ENCODE measurements around the gene MSGN1.
"Not testable (repeated sequence)": the region's sequence is repeated elsewhere in the genome, so short reads cannot be mapped to it uniquely, and the experiment has no call there.

The MSGN1 gene

GRCh38 chr2:17805717-17806363 is 10.4 kb upstream of the MSGN1 start:
- DNase-seq: peak; percentile 13 to 15

DNA sequence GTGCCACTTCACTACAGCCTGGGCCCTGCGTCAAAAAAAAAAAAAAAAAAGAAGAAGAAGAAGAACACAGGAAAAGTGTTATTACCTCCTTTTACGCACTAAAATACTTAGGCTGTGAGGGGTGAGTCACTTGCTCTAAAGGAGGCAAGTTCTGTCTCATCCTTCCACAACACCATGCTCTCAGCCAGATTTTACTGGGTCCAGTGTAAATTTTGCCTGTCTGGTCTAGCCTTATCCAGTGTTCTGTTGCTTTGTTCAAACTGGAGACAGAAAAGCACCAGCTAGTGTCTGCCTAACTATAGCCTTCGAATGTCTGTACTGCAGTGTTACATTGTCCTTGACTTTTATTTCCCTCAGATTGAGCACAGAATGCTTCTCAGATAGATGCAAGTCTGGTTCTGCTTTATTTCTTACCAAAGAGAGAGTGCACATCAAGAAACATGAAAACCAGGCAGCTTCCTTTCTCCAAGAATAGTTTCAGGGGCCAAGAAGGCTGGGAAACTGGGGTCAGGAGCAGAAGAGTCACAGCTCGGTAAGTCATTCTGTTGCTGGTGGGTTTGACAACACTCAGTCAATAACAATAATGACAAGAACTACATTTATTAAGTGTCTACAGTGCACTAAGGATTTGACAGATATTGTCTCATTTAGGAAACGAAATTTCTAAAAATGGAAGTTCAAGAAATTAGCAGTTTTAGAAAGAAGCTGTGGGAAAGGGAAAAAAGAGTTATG is 3.1 kb upstream of the MSGN1 start:
- DNase-seq: no peak

- no peak for DNase-seq
These were observed 2.4 kb upstream of the MSGN1 start for GRCh38 chr2:17813742-17814473.

- DNase-seq: no peak
These were observed 1.7 kb upstream of the MSGN1 start for GRCh38 chr2:17814601-17815000.

- no peak for DNase-seq
These were observed 634 bp upstream of the MSGN1 start for GRCh38 chr2:17815468-17816184.

DNA sequence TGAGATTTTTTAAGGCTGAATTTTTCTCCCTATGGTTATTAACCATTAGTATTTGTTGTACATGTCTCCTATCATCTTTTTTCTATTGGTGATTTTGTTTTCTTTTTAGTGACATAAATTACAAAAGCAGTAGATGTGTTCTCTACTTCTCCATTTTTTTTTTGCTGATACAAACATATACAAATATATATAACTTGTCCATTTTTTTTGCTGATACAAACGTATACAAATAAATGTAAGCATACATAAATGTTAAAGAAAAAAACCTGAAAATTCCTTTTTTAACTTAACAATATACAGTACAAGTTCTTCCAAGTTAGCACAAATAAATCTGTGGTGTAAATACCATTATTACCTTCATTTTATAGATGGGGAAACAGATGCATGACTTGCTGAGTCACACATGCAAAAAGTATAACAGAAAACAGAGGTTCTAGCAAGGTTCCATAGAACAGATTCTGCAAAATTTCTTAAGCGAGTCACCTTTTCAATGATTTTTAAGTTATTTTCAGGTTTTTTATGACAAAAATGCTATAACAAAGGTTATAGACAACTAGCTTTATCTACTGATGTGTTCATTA is 2.1 kb downstream of the MSGN1 start:
- DNase-seq: no peak

DNA sequence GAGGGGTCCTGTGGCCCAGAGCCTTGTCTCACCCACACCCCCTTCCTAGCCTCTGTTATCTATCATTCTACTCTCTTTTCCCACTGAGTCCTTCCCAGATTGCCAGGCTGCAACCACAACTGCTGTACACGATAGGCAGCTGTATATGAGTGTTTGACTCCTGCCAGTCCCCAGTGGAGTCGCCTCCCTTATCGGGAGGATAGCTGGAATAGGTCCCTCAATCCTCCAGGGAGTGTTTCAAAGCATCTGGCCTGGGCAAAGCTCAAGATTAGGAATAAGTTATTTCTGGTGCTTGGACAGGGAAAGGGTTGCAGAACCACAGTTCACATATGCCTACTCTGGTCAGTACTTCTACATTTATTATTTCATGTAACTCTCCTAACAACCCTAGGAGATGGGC is 4.8 kb downstream of the MSGN1 start:
- no peak for DNase-seq

DNA sequence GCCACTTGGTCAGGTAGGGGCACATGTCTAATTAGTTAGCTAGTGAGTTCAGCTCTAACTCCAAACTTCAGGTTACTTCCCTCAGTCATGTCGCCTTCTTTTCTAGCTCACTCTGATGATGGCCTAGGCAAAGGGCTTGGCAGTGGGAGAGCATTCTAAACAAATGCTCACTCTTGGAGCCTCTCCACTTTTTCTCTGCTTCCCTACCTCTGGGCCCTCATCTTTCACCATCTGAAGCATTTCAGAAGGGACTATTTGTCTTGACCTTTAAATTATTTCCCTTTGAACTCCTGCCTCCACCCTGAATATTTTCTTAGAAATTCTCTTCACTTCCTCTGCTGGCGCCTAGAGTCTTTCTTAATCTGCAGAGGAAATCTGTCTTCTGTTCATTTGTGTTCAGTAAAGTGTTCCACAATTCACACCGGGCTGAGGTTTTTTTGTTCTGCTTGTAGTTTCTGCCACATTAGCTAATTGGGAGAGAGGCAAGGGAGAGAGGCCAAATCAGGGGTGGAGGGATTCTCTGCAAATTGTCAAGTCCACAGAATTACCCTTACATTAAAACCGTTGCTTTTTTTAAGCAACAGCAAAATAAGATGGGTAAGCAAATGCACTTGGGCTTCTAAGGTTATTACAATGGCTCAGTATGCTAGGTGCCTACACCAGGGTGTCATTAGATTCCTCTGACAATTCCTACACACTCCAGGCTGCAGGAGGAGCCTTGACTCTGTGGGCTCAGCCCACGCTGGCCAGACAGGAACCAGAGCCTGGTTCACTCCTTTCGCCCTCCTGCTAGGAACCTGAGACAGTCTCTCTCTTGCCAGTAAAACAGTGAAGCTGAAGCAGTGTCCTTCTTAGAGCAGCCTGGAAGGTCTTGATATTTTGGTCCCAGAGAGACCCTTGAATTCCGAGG is 5.5 kb downstream of the MSGN1 start:
- DNase-seq: no peak

GRCh38 chr2:17822445-17823117 is 6.3 kb downstream of the MSGN1 start:
- DNase-seq: no peak

GRCh38 chr2:17823646-17824045 is 7.4 kb downstream of the MSGN1 start:
- DNase-seq: not testable (repeated sequence)

GRCh38 chr2:17827316-17827715 is 11.1 kb downstream of the MSGN1 start:
- DNase-seq: no peak

GRCh38 chr2:17827785-17828184 is 11.5 kb downstream of the MSGN1 start:
- DNase-seq: no peak

DNA sequence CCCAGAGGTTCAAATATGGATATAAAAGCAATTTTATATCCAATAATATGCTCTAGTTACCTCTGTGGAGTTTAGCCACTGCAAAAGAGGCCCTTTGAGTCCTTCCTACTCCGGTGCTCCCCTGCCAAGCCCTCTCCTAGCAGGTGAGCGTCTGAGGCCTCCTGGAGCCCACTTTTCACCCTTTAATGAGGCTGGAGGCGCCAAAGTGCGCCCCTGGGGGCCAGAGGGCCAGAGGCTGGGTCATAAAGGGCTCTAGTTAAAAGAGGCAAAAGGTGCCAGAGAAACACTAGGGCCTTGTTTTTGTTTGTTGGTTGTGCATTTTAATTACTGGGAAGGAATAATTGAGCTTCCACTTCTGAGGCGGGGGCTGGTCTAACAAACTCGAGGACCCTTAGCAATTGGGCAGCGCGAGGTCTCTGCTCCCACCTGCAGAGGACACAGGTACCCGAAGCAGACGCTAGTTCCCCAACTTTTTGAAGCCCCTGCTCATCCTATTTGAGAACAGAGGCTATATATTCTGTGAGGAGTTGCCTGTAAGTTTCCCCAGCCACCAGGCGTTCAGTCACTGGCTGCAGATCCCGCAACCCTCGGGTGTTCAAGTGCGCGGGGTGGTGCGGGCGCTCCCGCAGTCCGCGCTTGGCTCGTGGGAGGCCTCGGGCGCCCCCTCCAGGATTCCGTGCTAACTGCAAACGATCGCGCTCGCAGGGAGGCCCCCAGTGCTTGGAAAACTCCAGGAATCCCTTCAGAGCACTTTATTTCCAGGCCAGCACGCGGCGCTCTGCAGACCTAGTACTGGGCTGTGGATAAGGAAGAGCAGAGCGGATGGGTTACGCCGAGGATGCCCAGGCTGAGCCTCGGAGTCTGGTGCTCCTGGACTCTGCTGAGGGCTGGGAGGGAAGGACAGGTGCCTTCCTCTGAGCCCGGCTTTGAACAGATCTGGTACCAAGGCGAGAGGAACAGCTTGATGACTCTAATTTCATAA is 14.1 kb downstream of the MSGN1 start:
- DNase-seq: peak; percentile 41 to 68

- DNase-seq: no peak
These were observed 19.3 kb downstream of the MSGN1 start for GRCh38 chr2:17835516-17835915.

GRCh38 chr2:17839959-17840358 is 23.7 kb downstream of the MSGN1 start:
- DNase-seq: no peak

DNA sequence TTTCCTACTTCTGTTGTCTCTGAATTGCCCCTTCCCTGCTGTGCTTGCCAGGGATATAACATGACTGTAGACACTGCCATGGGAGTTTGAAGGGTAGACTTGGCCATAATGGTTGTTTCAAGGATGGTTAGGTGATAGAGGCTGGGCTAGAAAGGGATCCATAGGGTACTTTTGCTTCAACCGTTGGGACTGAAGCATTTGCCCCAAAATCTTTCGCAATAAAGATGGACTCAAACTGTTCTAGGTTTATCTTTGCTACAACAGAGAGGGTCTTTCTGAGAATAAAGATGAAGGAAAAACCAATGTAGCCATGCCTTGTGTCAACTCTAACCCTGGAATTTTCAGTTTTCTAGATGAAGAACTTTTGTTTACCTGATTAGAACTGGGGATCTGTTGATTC is 27.2 kb downstream of the MSGN1 start:
- DNase-seq: no peak

- no peak for DNase-seq
These were observed 29.5 kb downstream of the MSGN1 start for GRCh38 chr2:17845806-17846205.

DNA sequence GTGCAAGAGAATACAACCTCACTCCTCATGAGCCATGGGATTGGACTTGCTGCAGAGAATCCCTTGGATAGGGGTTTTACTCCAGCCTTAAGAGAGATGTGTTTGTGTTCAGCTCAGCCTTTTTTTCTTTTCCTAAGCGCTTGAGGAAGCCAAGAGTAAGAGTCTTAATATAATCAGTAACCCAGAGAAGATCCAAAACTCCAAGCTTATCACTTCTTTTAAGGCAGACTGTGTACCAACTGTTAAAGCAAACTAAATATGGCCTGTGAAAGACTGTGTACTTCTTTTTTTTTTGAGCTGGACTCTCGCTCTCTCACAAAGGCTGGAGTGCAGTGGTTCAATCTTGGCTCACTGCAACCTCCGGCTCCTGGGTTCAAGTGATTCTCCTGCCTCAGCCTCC is 30.4 kb downstream of the MSGN1 start:
- DNase-seq: no peak

DNA sequence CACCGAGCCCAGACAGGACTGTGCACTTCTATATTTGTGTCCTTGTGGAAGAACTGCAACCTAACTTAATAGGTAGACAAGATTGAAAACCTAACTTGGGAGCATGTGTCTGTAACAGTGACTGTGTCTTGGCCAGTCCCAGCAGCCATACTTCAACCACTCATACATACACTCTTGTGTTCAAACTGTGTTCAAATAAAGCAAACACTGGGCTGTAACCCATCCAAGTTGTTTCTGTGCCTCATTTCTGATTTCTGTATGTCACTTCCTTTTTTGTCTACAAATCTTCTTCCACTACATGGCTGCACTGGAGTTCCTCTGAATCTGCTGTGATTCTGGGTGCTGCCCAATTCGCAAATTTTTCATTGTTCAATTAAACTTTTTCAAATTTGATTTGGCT is 31.0 kb downstream of the MSGN1 start:
- DNase-seq: no peak

GRCh38 chr2:17849275-17849674 is 33.0 kb downstream of the MSGN1 start:
- no peak for DNase-seq
